ENCODE measurements around the gene KIAA1328.
A peak's percentile ranks its signal among the peaks of the same experiment; 100 is the strongest.

The KIAA1328 gene

GRCh38 chr18:37231251-37231650 is 402.3 kb downstream of the KIAA1328 start:
- Histone ChIP-seq H3K9ac (ENCODE audit: low read depth, low read length) (no peak overlapping the region), H3K36me3 (ENCODE audit: insufficient read depth, low read length) (no peaks in the 10 kb centered on the region), H3K4me1 (ENCODE audit: insufficient read depth, low read length) (no peaks in the 10 kb centered on the region), H3K9me3 (ENCODE audit: control insufficient read depth, insufficient read depth, low read length) (no peaks in the 10 kb centered on the region)

- H3K4me1 ChIP-seq (ENCODE audit: insufficient read depth, low read length), result no peaks in the 10 kb centered on the region
- H3K36me3 ChIP-seq (ENCODE audit: insufficient read depth, low read length), result no peaks in the 10 kb centered on the region
- no peak overlapping the region for H3K9ac ChIP-seq (ENCODE audit: low read depth, low read length)
- no peaks in the 10 kb centered on the region for H3K9me3 ChIP-seq (ENCODE audit: control insufficient read depth, insufficient read depth, low read length)
These were observed 406.7 kb downstream of the KIAA1328 start for GRCh38 chr18:37235583-37235982.

- Histone ChIP-seq H3K9me3 (ENCODE audit: control insufficient read depth, insufficient read depth, low read length) (no peaks in the 10 kb centered on the region), H3K4me1 (ENCODE audit: insufficient read depth, low read length) (no peaks in the 10 kb centered on the region), H3K9ac (ENCODE audit: low read depth, low read length) (no peak overlapping the region), H3K36me3 (ENCODE audit: insufficient read depth, low read length) (no peaks in the 10 kb centered on the region)
These were observed 409.6 kb downstream of the KIAA1328 start for GRCh38 chr18:37238282-37239108.

GRCh38 chr18:37242091-37242490 is 413.2 kb downstream of the KIAA1328 start:
- no peaks in the 10 kb centered on the region for H3K4me1 ChIP-seq (ENCODE audit: insufficient read depth, low read length)
- H3K9me3 ChIP-seq (ENCODE audit: control insufficient read depth, insufficient read depth, low read length), result no peaks in the 10 kb centered on the region
- no peak overlapping the region for H3K9ac ChIP-seq (ENCODE audit: low read depth, low read length)
- no peaks in the 10 kb centered on the region for H3K36me3 ChIP-seq (ENCODE audit: insufficient read depth, low read length)

- H3K9me3 ChIP-seq (ENCODE audit: control insufficient read depth, insufficient read depth, low read length), result no peaks in the 10 kb centered on the region
- no peak overlapping the region for H3K9ac ChIP-seq (ENCODE audit: low read depth, low read length)
- no peaks in the 10 kb centered on the region for H3K4me1 ChIP-seq (ENCODE audit: insufficient read depth, low read length)
- H3K36me3 ChIP-seq (ENCODE audit: insufficient read depth, low read length), result no peaks in the 10 kb centered on the region
These were observed 414.1 kb downstream of the KIAA1328 start for GRCh38 chr18:37242826-37243560.

- H3K9ac ChIP-seq (ENCODE audit: low read depth, low read length), result peak overlapping the region; percentile 20; the same call in 1 of the 2 replicates
- no peaks in the 10 kb centered on the region for H3K9me3 ChIP-seq (ENCODE audit: control insufficient read depth, insufficient read depth, low read length)
- peaks cover 4% of the 10 kb centered on the region; the same call in 1 of the 2 replicates for H3K4me1 ChIP-seq (ENCODE audit: insufficient read depth, low read length)
- no peaks in the 10 kb centered on the region for H3K36me3 ChIP-seq (ENCODE audit: insufficient read depth, low read length)
These were observed 414.8 kb downstream of the KIAA1328 start for GRCh38 chr18:37243741-37244140.

GRCh38 chr18:37244618-37245017 is 415.7 kb downstream of the KIAA1328 start:
- Histone ChIP-seq H3K9me3 (ENCODE audit: control insufficient read depth, insufficient read depth, low read length) (no peaks in the 10 kb centered on the region), H3K4me1 (ENCODE audit: insufficient read depth, low read length) (peaks cover 4% of the 10 kb centered on the region; the same call in 1 of the 2 replicates), H3K36me3 (ENCODE audit: insufficient read depth, low read length) (no peaks in the 10 kb centered on the region), H3K9ac (ENCODE audit: low read depth, low read length) (no peak overlapping the region)

- Histone ChIP-seq H3K9me3 (ENCODE audit: control insufficient read depth, insufficient read depth, low read length) (no peaks in the 10 kb centered on the region), H3K4me1 (ENCODE audit: insufficient read depth, low read length) (peaks cover 4% of the 10 kb centered on the region; the same call in 1 of the 2 replicates), H3K9ac (ENCODE audit: low read depth, low read length) (no peak overlapping the region), H3K36me3 (ENCODE audit: insufficient read depth, low read length) (no peaks in the 10 kb centered on the region)
These were observed 417.9 kb downstream of the KIAA1328 start for GRCh38 chr18:37246779-37247340.

GRCh38 chr18:37247497-37248161 is 418.7 kb downstream of the KIAA1328 start:
- H3K9ac ChIP-seq (ENCODE audit: low read depth, low read length), result no peak overlapping the region
- no peaks in the 10 kb centered on the region for H3K9me3 ChIP-seq (ENCODE audit: control insufficient read depth, insufficient read depth, low read length)
- peaks cover 7% of the 10 kb centered on the region; the same call in 1 of the 2 replicates for H3K4me1 ChIP-seq (ENCODE audit: insufficient read depth, low read length)
- H3K36me3 ChIP-seq (ENCODE audit: insufficient read depth, low read length), result no peaks in the 10 kb centered on the region

- H3K4me1 ChIP-seq (ENCODE audit: insufficient read depth, low read length), result peaks cover 13% of the 10 kb centered on the region; the same call in 1 of the 2 replicates
- no peaks in the 10 kb centered on the region for H3K9me3 ChIP-seq (ENCODE audit: control insufficient read depth, insufficient read depth, low read length)
- H3K36me3 ChIP-seq (ENCODE audit: insufficient read depth, low read length), result no peaks in the 10 kb centered on the region
- no peak overlapping the region for H3K9ac ChIP-seq (ENCODE audit: low read depth, low read length)
These were observed 419.4 kb downstream of the KIAA1328 start for GRCh38 chr18:37248281-37248680.

- Histone ChIP-seq H3K4me1 (ENCODE audit: insufficient read depth, low read length) (peaks cover 13% of the 10 kb centered on the region; the same call in 1 of the 2 replicates), H3K9ac (ENCODE audit: low read depth, low read length) (no peak overlapping the region), H3K36me3 (ENCODE audit: insufficient read depth, low read length) (no peaks in the 10 kb centered on the region), H3K9me3 (ENCODE audit: control insufficient read depth, insufficient read depth, low read length) (no peaks in the 10 kb centered on the region)
These were observed 420.4 kb downstream of the KIAA1328 start for GRCh38 chr18:37249171-37249886.

GRCh38 chr18:37249895-37250618 is 421.1 kb downstream of the KIAA1328 start:
- peaks cover 13% of the 10 kb centered on the region; the same call in 1 of the 2 replicates for H3K4me1 ChIP-seq (ENCODE audit: insufficient read depth, low read length)

GRCh38 chr18:37251679-37252078 is 422.8 kb downstream of the KIAA1328 start:
- Histone ChIP-seq H3K9ac (ENCODE audit: low read depth, low read length) (no peak overlapping the region), H3K9me3 (ENCODE audit: control insufficient read depth, insufficient read depth, low read length) (no peaks in the 10 kb centered on the region), H3K4me1 (ENCODE audit: insufficient read depth, low read length) (peaks cover 13% of the 10 kb centered on the region; the same call in 1 of the 2 replicates), H3K36me3 (ENCODE audit: insufficient read depth, low read length) (no peaks in the 10 kb centered on the region)

More at GRCh38 chr18:37249895-37250618, 421.1 kb downstream of the KIAA1328 start:
- Histone ChIP-seq H3K9me3 (ENCODE audit: control insufficient read depth, insufficient read depth, low read length) (no peaks in the 10 kb centered on the region), H3K9ac (ENCODE audit: low read depth, low read length) (no peak overlapping the region), H3K36me3 (ENCODE audit: insufficient read depth, low read length) (no peaks in the 10 kb centered on the region)
